ENCODE measurements around the gene RRP12.
A peak's percentile ranks its signal among the peaks of the same experiment; 100 is the strongest.
"Not testable (repeated sequence)": the region's sequence is repeated elsewhere in the genome, so short reads cannot be mapped to it uniquely, and the experiment has no call there.

RRP12 gene

GRCh38 chr10:97355571-97355975, 45.6 kb downstream of the RRP12 start:
- no peak overlapping the region for H3K27ac ChIP-seq (ENCODE audit: low read depth, low read length)

DNA sequence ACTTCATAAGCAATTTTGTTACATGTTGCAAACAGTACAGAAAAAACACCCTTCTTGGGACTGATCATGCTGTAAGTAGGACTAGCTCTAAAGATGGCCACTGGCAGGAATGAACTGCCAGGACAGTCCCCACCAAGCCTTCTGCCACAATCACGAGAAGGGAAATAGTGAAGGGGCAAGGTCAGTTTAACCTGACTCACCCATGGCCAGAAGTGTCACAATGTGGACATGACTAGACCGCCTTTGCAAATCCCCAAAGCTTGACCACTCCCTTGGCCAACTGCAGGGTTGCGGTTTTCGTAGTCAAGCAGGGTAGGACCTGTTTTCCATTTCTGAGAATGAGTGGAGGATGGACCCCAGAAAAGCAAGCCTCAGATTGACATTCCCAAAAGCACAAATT, 47.2 kb downstream of the RRP12 start:
- peaks cover 11% of the 10 kb centered on the region for H3K4me1 ChIP-seq (ENCODE audit: control insufficient read depth, insufficient read depth, low read length)
- no peak overlapping the region for H3K4me3 ChIP-seq (ENCODE audit: low read depth, low read length)
- no peak overlapping the region for H3K27ac ChIP-seq (ENCODE audit: low read depth, low read length)
- peaks cover 43% of the 10 kb centered on the region for H3K36me3 ChIP-seq (ENCODE audit: control insufficient read depth, insufficient read depth, low read length)
- H3K27me3 ChIP-seq (ENCODE audit: control insufficient read depth, insufficient read depth, low read length): no peaks in the 10 kb centered on the region
- H3K9me3 ChIP-seq (ENCODE audit: control insufficient read depth, insufficient read depth, low read depth, low read length): no peaks in the 10 kb centered on the region
- H3K9ac ChIP-seq (ENCODE audit: low read length): no peak overlapping the region

More at GRCh38 chr10:97355571-97355975, 45.6 kb downstream of the RRP12 start:
- no peaks in the 10 kb centered on the region for H3K9me3 ChIP-seq (ENCODE audit: control insufficient read depth, insufficient read depth, low read depth, low read length)
- no peak overlapping the region for H3K9ac ChIP-seq (ENCODE audit: low read length)
- H3K4me3 ChIP-seq (ENCODE audit: low read depth, low read length): no peak overlapping the region
- H3K4me1 ChIP-seq (ENCODE audit: control insufficient read depth, insufficient read depth, low read length): peaks cover 3% of the 10 kb centered on the region; the same call in 1 of the 2 replicates
- peaks cover 60% of the 10 kb centered on the region for H3K36me3 ChIP-seq (ENCODE audit: control insufficient read depth, insufficient read depth, low read length)
- no peaks in the 10 kb centered on the region for H3K27me3 ChIP-seq (ENCODE audit: control insufficient read depth, insufficient read depth, low read length)

DNA sequence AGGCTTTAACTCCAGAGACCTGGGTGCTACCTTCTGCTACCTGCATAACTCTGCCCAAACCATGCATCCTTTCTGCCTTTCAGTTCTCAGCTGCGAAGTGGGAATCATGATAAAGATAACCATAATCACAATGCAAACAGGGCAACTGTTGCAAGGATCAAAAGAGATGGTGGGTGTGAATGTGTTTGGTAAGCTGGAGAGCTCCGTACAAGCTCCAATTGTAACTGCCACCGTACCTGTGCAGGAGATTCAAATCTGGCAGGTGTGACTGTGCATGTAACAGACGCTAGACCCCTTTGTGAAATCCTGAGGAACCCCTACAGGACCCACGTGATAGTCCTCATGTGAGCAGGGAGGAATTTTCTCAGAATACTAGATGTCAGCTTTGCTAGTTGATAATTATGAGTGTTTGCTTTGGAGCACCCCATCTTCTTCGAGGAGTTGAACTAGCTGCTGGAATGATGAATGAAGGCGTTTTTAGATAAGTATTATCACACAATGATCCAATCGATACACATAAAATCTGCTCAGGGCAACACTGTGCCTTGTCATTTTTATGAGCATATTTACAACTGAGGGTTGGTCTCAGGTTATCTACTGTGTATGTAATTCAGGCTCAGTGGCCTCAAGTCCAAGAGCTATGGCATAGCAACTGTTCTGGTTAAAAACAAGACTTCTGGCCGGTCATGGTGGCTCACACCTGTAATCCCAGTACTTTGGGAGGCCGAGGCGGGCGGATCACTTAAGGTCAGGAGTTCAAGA, 51.2 kb downstream of the RRP12 start:
- H3K27me3 ChIP-seq (ENCODE audit: control insufficient read depth, insufficient read depth, low read length): no peaks in the 10 kb centered on the region
- H3K4me1 ChIP-seq (ENCODE audit: control insufficient read depth, insufficient read depth, low read length): peaks cover 8% of the 10 kb centered on the region; the same call in 1 of the 2 replicates
- no peak overlapping the region for H3K27ac ChIP-seq (ENCODE audit: low read depth, low read length)
- H3K9me3 ChIP-seq (ENCODE audit: control insufficient read depth, insufficient read depth, low read depth, low read length): no peaks in the 10 kb centered on the region
- H3K4me3 ChIP-seq (ENCODE audit: low read depth, low read length): no peak overlapping the region
- no peak overlapping the region for H3K9ac ChIP-seq (ENCODE audit: low read length)
- H3K36me3 ChIP-seq (ENCODE audit: control insufficient read depth, insufficient read depth, low read length): peaks cover 11% of the 10 kb centered on the region; the same call in 1 of the 2 replicates

GRCh38 chr10:97347317-97347716, 53.8 kb downstream of the RRP12 start:
- Histone ChIP-seq H3K4me3 (ENCODE audit: low read depth, low read length) (no peak overlapping the region), H3K4me1 (ENCODE audit: control insufficient read depth, insufficient read depth, low read length) (peaks cover 8% of the 10 kb centered on the region; the same call in 1 of the 2 replicates), H3K27me3 (ENCODE audit: control insufficient read depth, insufficient read depth, low read length) (no peaks in the 10 kb centered on the region), H3K36me3 (ENCODE audit: control insufficient read depth, insufficient read depth, low read length) (peaks cover 5% of the 10 kb centered on the region; the same call in 1 of the 2 replicates), H3K9ac (ENCODE audit: low read length) (no peak overlapping the region), H3K27ac (ENCODE audit: low read depth, low read length) (no peak overlapping the region), H3K9me3 (ENCODE audit: control insufficient read depth, insufficient read depth, low read depth, low read length) (no peaks in the 10 kb centered on the region)

DNA sequence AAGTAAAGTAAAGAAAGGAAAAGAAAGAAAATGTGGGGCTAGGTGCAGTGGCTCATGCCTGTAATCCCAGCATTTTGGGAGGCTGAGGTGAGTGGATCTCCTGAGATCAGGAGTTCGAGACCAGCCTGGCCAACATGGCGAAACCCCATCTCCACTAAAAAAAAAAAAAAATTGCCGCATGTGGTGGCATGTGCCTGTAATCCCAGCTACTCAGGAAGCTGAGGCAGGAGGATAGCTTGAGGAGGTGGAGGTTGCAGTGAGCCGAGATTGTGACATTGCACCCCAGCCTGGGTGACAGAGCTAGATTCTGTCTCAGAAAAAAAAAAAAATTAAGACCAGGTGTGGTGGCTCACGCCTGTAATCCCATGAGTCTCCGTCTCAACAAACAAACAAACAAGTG, 57.5 kb downstream of the RRP12 start:
- H3K4me1 ChIP-seq (ENCODE audit: control insufficient read depth, insufficient read depth, low read length); H3K9ac ChIP-seq (ENCODE audit: low read length); H3K36me3 ChIP-seq (ENCODE audit: control insufficient read depth, insufficient read depth, low read length): not testable (repeated sequence)

GRCh38 chr10:97341416-97341815, 59.7 kb downstream of the RRP12 start:
- no peak overlapping the region for H3K27ac ChIP-seq (ENCODE audit: low read depth, low read length)
- H3K36me3 ChIP-seq (ENCODE audit: control insufficient read depth, insufficient read depth, low read length): no peaks in the 10 kb centered on the region
- peaks cover 18% of the 10 kb centered on the region for H3K4me1 ChIP-seq (ENCODE audit: control insufficient read depth, insufficient read depth, low read length)
- no peak overlapping the region for H3K4me3 ChIP-seq (ENCODE audit: low read depth, low read length)
- no peaks in the 10 kb centered on the region for H3K27me3 ChIP-seq (ENCODE audit: control insufficient read depth, insufficient read depth, low read length)
- no peak overlapping the region for H3K9ac ChIP-seq (ENCODE audit: low read length)
- no peaks in the 10 kb centered on the region for H3K9me3 ChIP-seq (ENCODE audit: control insufficient read depth, insufficient read depth, low read depth, low read length)

More for the DNA sequence above, 57.5 kb downstream of the RRP12 start:
- not testable (repeated sequence) for H3K4me3 ChIP-seq (ENCODE audit: low read depth, low read length); H3K27me3 ChIP-seq (ENCODE audit: control insufficient read depth, insufficient read depth, low read length); H3K9me3 ChIP-seq (ENCODE audit: control insufficient read depth, insufficient read depth, low read depth, low read length); H3K27ac ChIP-seq (ENCODE audit: low read depth, low read length)

DNA sequence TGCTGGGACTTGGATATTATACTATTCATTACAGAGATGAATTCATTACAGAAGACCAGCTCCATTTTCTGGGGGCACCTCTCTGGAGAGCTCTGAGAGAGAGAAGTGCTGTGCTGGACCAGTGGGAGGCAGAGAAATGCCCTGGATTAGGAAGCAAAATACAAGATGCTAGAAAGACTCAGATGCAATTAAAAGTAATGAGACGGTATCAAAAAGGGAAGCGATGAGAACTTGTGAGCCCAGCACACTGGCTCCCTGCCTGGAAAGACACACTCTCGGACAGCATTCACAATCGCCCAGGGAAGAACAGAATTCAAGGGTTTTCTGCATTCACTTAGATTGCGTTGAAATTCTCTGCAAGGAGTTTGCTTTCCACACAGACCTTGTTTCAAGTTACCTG, 63.1 kb downstream of the RRP12 start:
- Histone ChIP-seq H3K9me3 (ENCODE audit: control insufficient read depth, insufficient read depth, low read depth, low read length) (no peaks in the 10 kb centered on the region), H3K27me3 (ENCODE audit: control insufficient read depth, insufficient read depth, low read length) (no peaks in the 10 kb centered on the region), H3K27ac (ENCODE audit: low read depth, low read length) (peak overlapping the region; percentile 65; the same call in 1 of the 2 replicates), H3K4me3 (ENCODE audit: low read depth, low read length) (peak overlapping the region; percentile 30), H3K36me3 (ENCODE audit: control insufficient read depth, insufficient read depth, low read length) (no peaks in the 10 kb centered on the region), H3K9ac (ENCODE audit: low read length) (peak overlapping the region; percentile 52), H3K4me1 (ENCODE audit: control insufficient read depth, insufficient read depth, low read length) (peaks cover 24% of the 10 kb centered on the region)

- H3K36me3 ChIP-seq (ENCODE audit: control insufficient read depth, insufficient read depth, low read length): no peaks in the 10 kb centered on the region
- H3K9me3 ChIP-seq (ENCODE audit: control insufficient read depth, insufficient read depth, low read depth, low read length): no peaks in the 10 kb centered on the region
- H3K4me3 ChIP-seq (ENCODE audit: low read depth, low read length): peak overlapping the region; percentile 30
- peak overlapping the region; percentile 100 for H3K9ac ChIP-seq (ENCODE audit: low read length)
- peak overlapping the region; percentile 94 for H3K27ac ChIP-seq (ENCODE audit: low read depth, low read length)
- peaks cover 26% of the 10 kb centered on the region for H3K4me1 ChIP-seq (ENCODE audit: control insufficient read depth, insufficient read depth, low read length)
- no peaks in the 10 kb centered on the region for H3K27me3 ChIP-seq (ENCODE audit: control insufficient read depth, insufficient read depth, low read length)
Observed at GRCh38 chr10:97336942-97337831, 64.0 kb downstream of the RRP12 start.

- Histone ChIP-seq H3K36me3 (ENCODE audit: control insufficient read depth, insufficient read depth, low read length) (0 out of 2 replicates have a peak, but pooled peaks cover 5% of the 10 kb centered on the region), H3K27ac (ENCODE audit: low read depth, low read length) (peak overlapping the region; percentile 94), H3K27me3 (ENCODE audit: control insufficient read depth, insufficient read depth, low read length) (no peaks in the 10 kb centered on the region), H3K9ac (ENCODE audit: low read length) (peak overlapping the region; percentile 100), H3K4me1 (ENCODE audit: control insufficient read depth, insufficient read depth, low read length) (peaks cover 31% of the 10 kb centered on the region), H3K9me3 (ENCODE audit: control insufficient read depth, insufficient read depth, low read depth, low read length) (no peaks in the 10 kb centered on the region), H3K4me3 (ENCODE audit: low read depth, low read length) (peak overlapping the region; percentile 30)
Observed at GRCh38 chr10:97336446-97336845, 64.7 kb downstream of the RRP12 start.

GRCh38 chr10:97336006-97336405, 65.1 kb downstream of the RRP12 start:
- H3K4me1 ChIP-seq (ENCODE audit: control insufficient read depth, insufficient read depth, low read length): peaks cover 36% of the 10 kb centered on the region

More at GRCh38 chr10:97336006-97336405, 65.1 kb downstream of the RRP12 start:
- peak overlapping the region; percentile 94; the same call in 1 of the 2 replicates for H3K27ac ChIP-seq (ENCODE audit: low read depth, low read length)
- H3K9ac ChIP-seq (ENCODE audit: low read length): peak overlapping the region; percentile 100
- H3K4me3 ChIP-seq (ENCODE audit: low read depth, low read length): peak overlapping the region; percentile 30
- peaks cover 8% of the 10 kb centered on the region; the same call in 1 of the 2 replicates for H3K36me3 ChIP-seq (ENCODE audit: control insufficient read depth, insufficient read depth, low read length)
- no peaks in the 10 kb centered on the region for H3K27me3 ChIP-seq (ENCODE audit: control insufficient read depth, insufficient read depth, low read length)
- H3K9me3 ChIP-seq (ENCODE audit: control insufficient read depth, insufficient read depth, low read depth, low read length): no peaks in the 10 kb centered on the region

Data from HUES6 (cell line).